RWPE2 (cell line): ENCODE measurements around the gene C2orf80.

Source experiments
- ATAC-seq: fragments of 200-7000 bp; cut with Tn5 transposase; 3 replicates; pipeline ENCODE4 v1.9.1; 2021; ENCODE audit warnings: low read depth
- DNase-seq: peaks from one replicate; pipeline ENCODE4 v3.0.0-alpha.2; 2020; ENCODE audit warnings: low spot score
- H3K27ac ChIP-seq: fragments of 450-650 bp; 2 replicates; pipeline ENCODE4 v1.5.1; 2017; ENCODE audit warnings: mild to moderate bottlenecking; ENCODE audit not compliant: poor library complexity, severe bottlenecking
- H3K27me3 ChIP-seq: fragments of 250-450 bp; sonication (Bioruptor Pico); 2 replicates; pipeline ENCODE4 v1.5.1; 2021; ENCODE audit warnings: mild to moderate bottlenecking, moderate library complexity; ENCODE audit not compliant: insufficient read depth, poor library complexity, severe bottlenecking
- H3K36me3 ChIP-seq: fragments of 250-450 bp; sonication (Bioruptor Pico); 2 replicates; pipeline ENCODE4 v1.5.1; 2020; ENCODE audit warnings: low read depth, mild to moderate bottlenecking, moderate library complexity
- H3K4me1 ChIP-seq: fragments of 250-450 bp; sonication (Bioruptor Pico); 2 replicates; pipeline ENCODE4 v1.5.1; 2021; ENCODE audit warnings: mild to moderate bottlenecking, moderate library complexity; ENCODE audit not compliant: insufficient read depth, poor library complexity, severe bottlenecking
- H3K4me3 ChIP-seq: fragments of 250-450 bp; sonication (Bioruptor Pico); 2 replicates; pipeline ENCODE4 v1.5.1; 2021; ENCODE audit warnings: mild to moderate bottlenecking, moderate library complexity; ENCODE audit not compliant: severe bottlenecking
- H3K9me3 ChIP-seq: fragments of 250-450 bp; sonication (Bioruptor Pico); 2 replicates; pipeline ENCODE4 v1.5.1; 2021; ENCODE audit warnings: mild to moderate bottlenecking, moderate library complexity; ENCODE audit not compliant: severe bottlenecking
- TF ChIP-seq, protein P1 (sequence below): fragments of 450-650 bp; IDR thresholded peaks from one replicate; pipeline ENCODE4 v1.5.1; 2017; ENCODE audit warnings: mild to moderate bottlenecking, moderate library complexity; ENCODE audit not compliant: poor library complexity, severe bottlenecking

C2orf80 gene

GRCh38 chr2:208189810-208190503 lies at the start of gene C2orf80:
Gene C2orf80 (minus strand): TSS chr2:208190030. CDS start chr2:208186986, 3,044 bp downstream.
- no peak for ATAC-seq
- Histone ChIP-seq H3K4me3 (no peak within 1 kb of the TSS), H3K27me3 (no peaks in the 10 kb centered on the region), H3K4me1 (peaks cover 4% of the 10 kb centered on the region), H3K27ac (no peak within 1 kb of the TSS), H3K9me3 (no peaks in the 10 kb centered on the region), H3K36me3 (no peaks in the 10 kb centered on the region)
- TF ChIP-seq, protein P1, sequence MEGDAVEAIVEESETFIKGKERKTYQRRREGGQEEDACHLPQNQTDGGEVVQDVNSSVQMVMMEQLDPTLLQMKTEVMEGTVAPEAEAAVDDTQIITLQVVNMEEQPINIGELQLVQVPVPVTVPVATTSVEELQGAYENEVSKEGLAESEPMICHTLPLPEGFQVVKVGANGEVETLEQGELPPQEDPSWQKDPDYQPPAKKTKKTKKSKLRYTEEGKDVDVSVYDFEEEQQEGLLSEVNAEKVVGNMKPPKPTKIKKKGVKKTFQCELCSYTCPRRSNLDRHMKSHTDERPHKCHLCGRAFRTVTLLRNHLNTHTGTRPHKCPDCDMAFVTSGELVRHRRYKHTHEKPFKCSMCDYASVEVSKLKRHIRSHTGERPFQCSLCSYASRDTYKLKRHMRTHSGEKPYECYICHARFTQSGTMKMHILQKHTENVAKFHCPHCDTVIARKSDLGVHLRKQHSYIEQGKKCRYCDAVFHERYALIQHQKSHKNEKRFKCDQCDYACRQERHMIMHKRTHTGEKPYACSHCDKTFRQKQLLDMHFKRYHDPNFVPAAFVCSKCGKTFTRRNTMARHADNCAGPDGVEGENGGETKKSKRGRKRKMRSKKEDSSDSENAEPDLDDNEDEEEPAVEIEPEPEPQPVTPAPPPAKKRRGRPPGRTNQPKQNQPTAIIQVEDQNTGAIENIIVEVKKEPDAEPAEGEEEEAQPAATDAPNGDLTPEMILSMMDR = no peak
- DNase-seq = no peak

DNA sequence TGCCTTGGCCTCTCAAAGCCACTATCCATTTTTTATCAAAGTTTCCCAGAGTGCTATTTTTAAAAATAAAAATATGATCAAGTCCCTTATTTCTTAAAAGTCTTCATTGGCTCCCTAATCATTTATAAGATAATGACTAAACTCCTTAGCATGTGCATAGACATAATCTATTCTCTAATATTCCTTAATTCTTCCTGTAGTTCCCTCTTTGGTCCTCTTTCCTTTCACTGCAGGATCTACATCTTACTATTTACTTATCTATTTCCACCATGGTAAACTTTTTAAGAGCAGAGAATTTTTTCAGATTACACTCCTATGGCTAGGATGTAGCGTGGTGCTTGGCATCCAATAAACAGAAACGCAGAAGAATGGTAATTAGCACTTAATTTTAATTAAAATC lies 46.0 kb upstream of the C2orf80 start:
- peaks cover 32% of the 10 kb centered on the region for H3K36me3 ChIP-seq
- no peak for ATAC-seq

DNA sequence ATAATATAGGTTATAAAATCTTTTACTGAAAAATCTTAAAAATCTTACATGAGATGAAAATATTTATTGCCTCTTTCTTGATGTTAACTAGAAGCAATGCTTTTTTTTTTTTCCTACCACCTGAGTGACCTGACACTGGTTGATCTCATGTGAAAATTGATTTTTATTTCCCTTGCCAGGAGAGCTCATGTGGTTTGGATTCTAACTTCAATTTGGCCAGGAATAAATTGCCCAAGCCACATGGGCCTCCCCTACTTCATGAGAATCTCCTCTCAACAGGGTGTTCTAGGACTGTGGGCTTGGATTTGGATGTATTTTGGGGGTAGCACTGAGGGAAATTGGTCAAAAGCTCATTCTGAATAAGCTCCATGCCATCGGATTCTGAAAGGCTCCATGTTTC lies 45.0 kb upstream of the C2orf80 start:
- Histone ChIP-seq H3K4me1 (no peaks in the 10 kb centered on the region), H3K36me3 (peaks cover 24% of the 10 kb centered on the region), H3K4me3 (no peak overlapping the region), H3K27ac (no peak overlapping the region), H3K9me3 (no peaks in the 10 kb centered on the region), H3K27me3 (no peaks in the 10 kb centered on the region)
- TF ChIP-seq, protein P1 = no peak
- no peak for DNase-seq
- ATAC-seq = no peak

More for the DNA sequence above, 46.0 kb upstream of the C2orf80 start:
- Histone ChIP-seq H3K4me1 (no peaks in the 10 kb centered on the region), H3K27me3 (no peaks in the 10 kb centered on the region), H3K9me3 (no peaks in the 10 kb centered on the region), H3K27ac (no peak overlapping the region), H3K4me3 (no peak overlapping the region)
- TF ChIP-seq, protein P1 = no peak
- DNase-seq = no peak

- Histone ChIP-seq H3K9me3 (no peaks in the 10 kb centered on the region), H3K4me3 (no peak overlapping the region), H3K27me3 (no peaks in the 10 kb centered on the region), H3K4me1 (no peaks in the 10 kb centered on the region), H3K36me3 (no peaks in the 10 kb centered on the region), H3K27ac (no peak overlapping the region)
- DNase-seq = no peak
- no peak for ATAC-seq
- TF ChIP-seq, protein P1 = no peak
These were observed 38.6 kb upstream of the C2orf80 start for GRCh38 chr2:208228476-208228875.

DNA sequence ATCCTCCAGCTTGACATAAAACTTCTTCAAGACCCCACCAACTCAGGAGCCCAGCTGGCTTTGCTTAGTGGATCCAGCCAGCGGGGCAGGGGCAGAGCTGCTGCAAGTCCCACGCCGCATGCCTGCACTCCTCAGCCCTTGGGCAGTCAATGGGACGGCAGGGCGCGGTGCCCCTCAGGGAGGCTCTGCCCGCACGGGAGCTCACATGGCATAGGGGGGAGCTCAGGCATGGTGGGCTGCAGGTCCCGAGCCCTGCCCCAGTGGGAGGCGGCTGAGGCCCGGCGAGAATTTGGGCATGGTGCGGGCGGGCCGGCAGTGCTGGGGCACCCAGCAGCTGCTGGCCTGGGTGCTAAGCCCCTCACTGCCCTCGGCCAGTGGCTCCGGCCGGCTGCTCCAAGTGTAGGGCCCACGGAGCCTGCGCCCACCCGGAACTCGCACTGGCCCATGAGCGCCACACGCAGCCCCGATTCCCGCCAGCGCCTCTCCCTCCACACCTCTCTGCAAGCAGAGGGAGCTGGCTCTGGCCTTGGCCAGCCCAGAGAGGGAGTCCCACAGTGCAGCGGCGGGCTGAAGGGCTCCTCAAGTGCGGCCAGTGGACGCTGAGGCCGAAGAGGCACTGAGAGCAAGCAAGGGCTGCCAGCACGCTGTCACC lies 37.9 kb upstream of the C2orf80 start:
- Histone ChIP-seq H3K27me3 (no peaks in the 10 kb centered on the region), H3K4me3 (no peak overlapping the region), H3K27ac (no peak overlapping the region), H3K9me3 (no peaks in the 10 kb centered on the region), H3K4me1 (no peaks in the 10 kb centered on the region), H3K36me3 (no peaks in the 10 kb centered on the region)
- DNase-seq (no peak), ATAC-seq (no peak)
- TF ChIP-seq, protein P1 = no peak
